ENCODE data around the gene RHNO1. TPM values are rescaled to one million over a fixed set of nuclear protein-coding genes. Genes with fewer than 3 reads are reported as not detected.

Gene RHNO1
- total and polyA plus RNA-seq, 2 of the 4 experiments (the other 2 are of a cell fraction): 26.1 to 30.6 TPM

GRCh38 chr12:2845280-2845679 lies 31.7 kb upstream of the RHNO1 start:
- Histone ChIP-seq H2BK15ac (ENCODE audit: low read depth, low read length) (peak overlapping the region; percentile 60; the same call in 1 of the 3 replicates), H3K27me3 (ENCODE audit: control insufficient read depth, insufficient read depth, low read length) (no peaks in the 10 kb centered on the region), H4K20me1 (ENCODE audit: insufficient read depth, low read length) (0 out of 2 replicates have a peak, but pooled peaks cover 2% of the 10 kb centered on the region), H2BK5ac (ENCODE audit: low read depth, low read length, poor library complexity, severe bottlenecking) (peak overlapping the region; percentile 25), H2AK5ac (ENCODE audit: low read depth, low read length) (peak overlapping the region; percentile 20; the same call in 1 of the 2 replicates), H3K4ac (ENCODE audit: low read depth, low read length) (peak overlapping the region; percentile 92), H4K8ac (ENCODE audit: low read depth in 2 of 2, low read length in 2 of 2) (peak overlapping the region; percentile 98 to 99), H4K5ac (ENCODE audit: low read depth, low read length) (peak overlapping the region; percentile 76), H3K36me3 (ENCODE audit: control insufficient read depth, insufficient read depth, low read length) (no peaks in the 10 kb centered on the region), H3K79me1 (ENCODE audit: low read depth in 1 of 2, low read length in 2 of 2) (no peaks in the 10 kb centered on the region), H3K9me3 (ENCODE audit: control insufficient read depth, insufficient read depth, low read length) (no peaks in the 10 kb centered on the region), H3K56ac (ENCODE audit: extremely low read depth, insufficient read depth, low read length) (no peak overlapping the region; the same call in 1 of the 2 replicates), H3K4me3 (ENCODE audit: insufficient read depth, low read depth, low read length) (no peak overlapping the region), H3K27ac (ENCODE audit: insufficient read depth, low read length) (no peak overlapping the region), H3K4me2 (ENCODE audit: low read depth, low read length) (no peak overlapping the region), H2AFZ (replicated peaks; ENCODE audit: low read length, poor library complexity) (peak overlapping the region; percentile 91), H2AK9ac (replicated peaks; ENCODE audit: low read depth, low read length, poor library complexity) (peak overlapping the region; percentile 23), H3K14ac (replicated peaks; ENCODE audit: low read depth, low read length) (peak overlapping the region; percentile 85), H3K9ac (ENCODE audit: low read depth, low read length) (0 out of 2 replicates have a peak overlapping the region, but pooled peaks have one; percentile 20), H2BK20ac (ENCODE audit: low read depth, low read length) (peak overlapping the region; percentile 70), H3K18ac (ENCODE audit: low read depth, low read length) (peak overlapping the region; percentile 39), H4K91ac (ENCODE audit: insufficient read depth, low read depth, low read length) (peak overlapping the region; percentile 74), H3K23ac (ENCODE audit: low read depth, low read length) (peak overlapping the region; percentile 75; the same call in 1 of the 2 replicates), H2BK120ac (ENCODE audit: low read depth, low read length) (peak overlapping the region; percentile 75), H3K9me1 (ENCODE audit: insufficient read depth, low read length) (peaks cover 14% of the 10 kb centered on the region), H3K4me1 (ENCODE audit: control insufficient read depth, insufficient read depth, low read length) (peaks cover 14% of the 10 kb centered on the region)
- DNase-seq (peak; percentile 85), ATAC-seq (ENCODE audit: low read depth) (peak; percentile 48)
- dilution Hi-C loops (cut with HindIII; ENCODE audit: low sequenced_read_pairs, unreplicated experiment): no loop called here
- POLR2A ChIA-PET (ENCODE audit: unreplicated experiment): no interaction called here
- CTCF ChIA-PET: interaction anchor here (0.5 to 1.1 kb wide), 3 partner anchors 9 to 33 kb away, joined by 3 to 4 read pairs (median 3); no protein-coding TSS in a partner anchor
- intact Hi-C loops (cut with micrococcal nuclease): no loop called here
- TF ChIP-seq MAFK (IDR thresholded peaks at IDR 0.05; ENCODE audit: low read depth, low read length) (no peak), MAZ (IDR thresholded peaks at IDR 0.05; ENCODE audit: borderline replicate concordance, low read depth, low read length) (0 out of 2 replicates have a peak, but pooled peaks have one; percentile 26), USF2 (IDR thresholded peaks at IDR 0.05; ENCODE audit: low read depth, low read length) (no peak), FOS (IDR thresholded peaks at IDR 0.05; ENCODE audit: low read depth, low read length) (no peak), CEBPB (IDR thresholded peaks at IDR 0.05; ENCODE audit: low read depth, low read length) (peak; percentile 45; the same call in 1 of the 2 replicates), POLR2A (IDR thresholded peaks at IDR 0.05; ENCODE audit: low read depth, low read length) (no peak), SMC3 (IDR thresholded peaks at IDR 0.05; ENCODE audit: low read depth, low read length) (no peak), BHLHE40 (IDR thresholded peaks at IDR 0.05; ENCODE audit: low read depth, low read length) (0 out of 2 replicates have a peak, but pooled peaks have one; percentile 15), RFX5 (IDR thresholded peaks at IDR 0.05; ENCODE audit: low read depth, low read length) (no peak), CTCF (conservative IDR thresholded peaks at IDR 0.05; ENCODE audit: low read depth, low read length) (no peak), NFE2L2 (IDR thresholded peaks at IDR 0.05; ENCODE audit: low read depth, low read length) (no peak)
- BruUV-seq (replicated peaks): no TSS peak
- 0% methylated on average over 1 of the region's 6 CpGs; no CpG with 5 or more reads in 1 of the 2 experiments for WGBS, 2 experiments (ENCODE audit: extremely low coverage in 2 of 2, insufficient read length in 1 of 2)
- in situ Hi-C loops (cut with MboI; ENCODE audit: low sequenced_read_pairs): no loop called here

Measured in IMR-90 (cell line).